IMR-90 (cell line): ENCODE measurements around the gene ANKRD35. TPM values are rescaled to one million over a fixed set of nuclear protein-coding genes. Genes with fewer than 3 reads are reported as not detected.
"Not testable (repeated sequence)": the region's sequence is repeated elsewhere in the genome, so short reads cannot be mapped to it uniquely, and the experiment has no call there.

Source experiments
- ATAC-seq: fragments of 200-7000 bp; cut with Tn5 transposase; 2 replicates; pipeline ENCODE4 v1.9.1; 2020; ENCODE audit warnings: low read depth, mild to moderate bottlenecking, moderate library complexity
- BruUV-seq: library from RNA; stranded (reverse); fragments of 400-500 nt; replicated peaks from 2 replicates; lab custom pipeline; 2021; lab: Mats Ljungman, UMichigan
- CTCF ChIA-PET: fragments of 300-600 bp; formaldehyde crosslinking; extraction: SDS; loops from one replicate; lab custom pipeline; 2021; ENCODE audit warnings: antibody characterized with exemption; lab: Yijun Ruan, JAX
- POLR2A ChIA-PET: fragments of 300-600 bp; sonication (Branson Sonifier 250); formaldehyde crosslinking; loops from one replicate; lab custom pipeline; 2022; ENCODE audit warnings: antibody characterized with exemption; ENCODE audit not compliant: unreplicated experiment; lab: Charles Lee
- DNase-seq: peaks from one replicate; pipeline ENCODE4 v3.0.0; 2013
- H2AFZ ChIP-seq: replicated peaks from 2 replicates; pipeline ENCODE3; 2013; ENCODE audit warnings: low read length, mild to moderate bottlenecking; ENCODE audit not compliant: poor library complexity
- H2AK5ac ChIP-seq: 2 replicates; pipeline ENCODE4 v1.6.1; 2013; ENCODE audit warnings: low read depth, low read length, inconsistent platforms
- H2AK9ac ChIP-seq: replicated peaks from 2 replicates; pipeline ENCODE3; 2013; ENCODE audit warnings: mild to moderate bottlenecking, low read depth, low read length, moderate library complexity; ENCODE audit not compliant: poor library complexity
- H2BK120ac ChIP-seq: 2 replicates; pipeline ENCODE4 v1.6.1; 2013; ENCODE audit warnings: low read depth, low read length, inconsistent platforms
- H2BK15ac ChIP-seq: 3 replicates; pipeline ENCODE4 v1.6.1; 2013; ENCODE audit warnings: low read depth, low read length, inconsistent platforms
- H2BK20ac ChIP-seq: 2 replicates; pipeline ENCODE4 v1.6.1; 2013; ENCODE audit warnings: low read depth, mild to moderate bottlenecking, inconsistent platforms, low read length, moderate library complexity
- H2BK5ac ChIP-seq: 2 replicates; pipeline ENCODE4 v1.6.1; 2013; ENCODE audit warnings: mild to moderate bottlenecking, low read depth, low read length, inconsistent platforms; ENCODE audit not compliant: poor library complexity, severe bottlenecking
- H3K14ac ChIP-seq: replicated peaks from 2 replicates; pipeline ENCODE4 v1.6.1; 2013; ENCODE audit warnings: low read depth, low read length, inconsistent platforms
- H3K18ac ChIP-seq: 2 replicates; pipeline ENCODE4 v1.6.1; 2013; ENCODE audit warnings: low read depth, low read length, control low read depth
- H3K23ac ChIP-seq: 2 replicates; pipeline ENCODE4 v1.6.1; 2013; ENCODE audit warnings: low read depth, low read length, inconsistent platforms
- H3K27ac ChIP-seq: 2 replicates; pipeline ENCODE4 v1.5.1; 2013; ENCODE audit warnings: mild to moderate bottlenecking, control low read depth, low read length; ENCODE audit not compliant: insufficient read depth
- H3K27me3 ChIP-seq: 2 replicates; pipeline ENCODE4 v1.6.1; 2013; ENCODE audit warnings: low read length; ENCODE audit not compliant: control insufficient read depth, insufficient read depth
- H3K36me3 ChIP-seq: 2 replicates; pipeline ENCODE4 v1.6.1; 2013; ENCODE audit warnings: low read length, mixed read lengths; ENCODE audit not compliant: control insufficient read depth, insufficient read depth
- H3K4ac ChIP-seq: 2 replicates; pipeline ENCODE4 v1.6.1; 2013; ENCODE audit warnings: low read depth, low read length, inconsistent platforms
- H3K4me1 ChIP-seq: 2 replicates; pipeline ENCODE4 v1.6.1; 2013; ENCODE audit warnings: low read length, mixed read lengths; ENCODE audit not compliant: control insufficient read depth, insufficient read depth
- H3K4me2 ChIP-seq: 2 replicates; pipeline ENCODE4 v1.6.1; 2013; ENCODE audit warnings: low read depth, mild to moderate bottlenecking, control low read depth, low read length, moderate library complexity
- H3K4me3 ChIP-seq: 2 replicates; pipeline ENCODE4 v1.5.1; 2013; ENCODE audit warnings: low read depth, mild to moderate bottlenecking, control low read depth, low read length, moderate library complexity; ENCODE audit not compliant: insufficient read depth
- H3K56ac ChIP-seq: 2 replicates; pipeline ENCODE4 v1.6.1; 2013; ENCODE audit warnings: low read length, inconsistent platforms; ENCODE audit not compliant: insufficient read depth; ENCODE audit errors: extremely low read depth
- H3K79me1 ChIP-seq, 2 experiments: 2 replicates each; pipeline ENCODE4 v1.6.1; 2013; ENCODE audit warnings: low read length in 2 of 2, inconsistent platforms in 1 of 2, low read depth in 1 of 2
- H3K9ac ChIP-seq: 2 replicates; pipeline ENCODE4 v1.6.1; 2013; ENCODE audit warnings: low read depth, low read length, control low read depth
- H3K9me1 ChIP-seq: 2 replicates; pipeline ENCODE4 v1.6.1; 2013; ENCODE audit warnings: low read length, inconsistent platforms; ENCODE audit not compliant: insufficient read depth
- H3K9me3 ChIP-seq: 2 replicates; pipeline ENCODE4 v1.6.1; 2013; ENCODE audit warnings: low read length; ENCODE audit not compliant: control insufficient read depth, insufficient read depth
- H4K20me1 ChIP-seq: 2 replicates; pipeline ENCODE4 v1.6.1; 2013; ENCODE audit warnings: low read length, inconsistent platforms; ENCODE audit not compliant: insufficient read depth
- H4K5ac ChIP-seq: 2 replicates; pipeline ENCODE4 v1.6.1; 2013; ENCODE audit warnings: mild to moderate bottlenecking, low read depth, low read length, control low read depth
- H4K8ac ChIP-seq, 2 experiments: 2 replicates each; pipeline ENCODE4 v1.6.1; 2013; ENCODE audit warnings: low read depth in 2 of 2, low read length in 2 of 2, control low read depth in 1 of 2, inconsistent platforms in 1 of 2
- H4K91ac ChIP-seq: 2 replicates; pipeline ENCODE4 v1.6.1; 2013; ENCODE audit warnings: low read depth, low read length, inconsistent platforms; ENCODE audit not compliant: insufficient read depth
- WGBS, 2 experiments: methylation state at CpG; one replicate each; pipeline versions ENCODE4 v1.1.5 to v1.1.7; 2013; ENCODE audit warnings: missing lambda C conversion rate in 2 of 2; ENCODE audit not compliant: insufficient read length in 1 of 2; ENCODE audit errors: extremely low coverage in 2 of 2; 5-methylcytosine and 5-hydroxymethylcytosine counted together
- dilution Hi-C: fragments of 300-500 bp; cut with HindIII; formaldehyde crosslinking; loops from one replicate; pipeline ENCODE4 v1.14.3; 2018; ENCODE audit warnings: low sequenced_read_pairs; ENCODE audit not compliant: unreplicated experiment
- in situ Hi-C: fragments of 300-500 bp; cut with MboI; formaldehyde crosslinking; loops from 3 replicates; pipeline ENCODE4 v1.14.3; 2019; ENCODE audit warnings: low sequenced_read_pairs, inconsistent platforms, mixed read lengths
- intact Hi-C: fragments of 100-400 bp; cut with micrococcal nuclease; formaldehyde crosslinking; loops from 2 replicates; pipeline ENCODE4 v1.10.0; 2022
- polyA plus RNA-seq, 3 experiments: library from polyadenylated mRNA; depleted of rRNA; stranded (reverse); fragments of >200 nt; gene quantifications; 2 replicates each; pipeline ENCODE4 v1.2.3, GENCODE V29; 2012; ENCODE audit warnings: low replicate concordance in 1 of 3
- total RNA-seq: library from RNA; depleted of rRNA; stranded (reverse); fragments of >200 nt; gene quantifications from 2 replicates; pipeline ENCODE4 v1.2.3, GENCODE V29; 2012

Gene ANKRD35
- total and polyA plus RNA-seq, 2 of the 4 experiments (the other 2 are of a cell fraction) = 0.90 to 2.4 TPM

DNA sequence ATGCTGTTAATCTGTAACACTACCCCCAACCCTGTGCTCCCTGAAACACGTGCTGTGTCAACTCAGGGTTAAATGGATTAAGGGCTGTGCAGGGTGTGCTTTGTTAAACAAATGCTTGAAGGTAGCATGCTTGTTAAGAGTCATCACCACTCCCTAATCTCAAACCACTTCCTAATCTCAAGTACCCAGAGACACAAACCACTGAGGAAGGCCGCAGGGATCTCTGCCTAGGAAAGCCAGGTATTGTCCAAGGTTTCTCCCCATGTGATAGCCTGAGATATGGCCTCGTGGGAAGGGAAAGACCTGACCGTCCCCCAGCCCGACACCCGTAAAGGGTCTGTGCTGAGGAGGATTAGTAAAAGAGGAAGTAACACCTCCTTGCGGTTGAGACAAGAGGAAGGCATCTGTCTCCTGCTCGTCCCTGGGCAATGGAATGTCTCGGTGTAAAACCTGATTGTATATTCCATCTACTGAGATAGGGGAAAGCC lies 46.9 kb upstream of the ANKRD35 start:
- intact Hi-C loops, H3K4me3 ChIP-seq, H3K27me3 ChIP-seq, CTCF ChIA-PET, BruUV-seq, H4K8ac ChIP-seq, H3K4me2 ChIP-seq, H3K14ac ChIP-seq, H3K9ac ChIP-seq, H3K27ac ChIP-seq, H2BK20ac ChIP-seq, in situ Hi-C loops, H2BK5ac ChIP-seq, ATAC-seq, H4K5ac ChIP-seq, DNase-seq, H3K4ac ChIP-seq, H3K9me1 ChIP-seq, H4K91ac ChIP-seq, POLR2A ChIA-PET, H3K18ac ChIP-seq, H3K4me1 ChIP-seq, H2AFZ ChIP-seq, H3K9me3 ChIP-seq, H4K20me1 ChIP-seq, H3K23ac ChIP-seq, H2BK120ac ChIP-seq, dilution Hi-C loops, H2AK5ac ChIP-seq, H2AK9ac ChIP-seq, H3K56ac ChIP-seq, H2BK15ac ChIP-seq: not testable (repeated sequence)
- Histone ChIP-seq H3K36me3 (peaks cover 17% of the 10 kb centered on the region), H3K79me1 (peaks cover 11 to 12% of the 10 kb centered on the region in 2 experiments; a peak in 3 of 4 replicates)
- 65% methylated on average over 4 of the region's 9 CpGs; no CpG with 5 or more reads in 1 of the 2 experiments for WGBS, 2 experiments
